ENCODE measurements around the gene MT1A.

DNA sequence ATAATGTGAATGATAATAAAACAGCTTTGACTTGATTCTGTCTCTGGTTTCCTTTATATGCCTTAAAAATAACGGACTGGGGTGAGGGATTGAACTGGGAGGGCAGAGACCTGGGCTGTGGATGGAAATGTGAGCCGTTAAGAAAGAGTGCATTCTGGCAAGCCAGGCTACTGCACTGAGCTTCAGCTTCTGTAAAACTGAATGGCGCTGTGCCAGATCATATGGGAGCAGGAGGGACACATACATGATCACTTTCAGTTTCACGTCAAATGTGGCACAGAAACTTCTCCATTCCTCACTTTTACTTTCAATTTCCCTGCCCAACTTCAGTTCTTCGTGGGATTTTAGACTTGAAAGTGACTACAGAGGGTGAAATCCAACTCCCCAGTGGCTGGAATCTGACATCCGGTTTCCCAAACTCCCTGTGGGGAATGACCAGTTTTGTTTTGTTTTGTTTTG lies 29.0 kb upstream of the MT1A start:
- TF ChIP-seq EZH2 (IDR thresholded peaks at IDR 0.05; ENCODE audit: low read length), result no peak
- TF ChIP-seq, protein P1, sequence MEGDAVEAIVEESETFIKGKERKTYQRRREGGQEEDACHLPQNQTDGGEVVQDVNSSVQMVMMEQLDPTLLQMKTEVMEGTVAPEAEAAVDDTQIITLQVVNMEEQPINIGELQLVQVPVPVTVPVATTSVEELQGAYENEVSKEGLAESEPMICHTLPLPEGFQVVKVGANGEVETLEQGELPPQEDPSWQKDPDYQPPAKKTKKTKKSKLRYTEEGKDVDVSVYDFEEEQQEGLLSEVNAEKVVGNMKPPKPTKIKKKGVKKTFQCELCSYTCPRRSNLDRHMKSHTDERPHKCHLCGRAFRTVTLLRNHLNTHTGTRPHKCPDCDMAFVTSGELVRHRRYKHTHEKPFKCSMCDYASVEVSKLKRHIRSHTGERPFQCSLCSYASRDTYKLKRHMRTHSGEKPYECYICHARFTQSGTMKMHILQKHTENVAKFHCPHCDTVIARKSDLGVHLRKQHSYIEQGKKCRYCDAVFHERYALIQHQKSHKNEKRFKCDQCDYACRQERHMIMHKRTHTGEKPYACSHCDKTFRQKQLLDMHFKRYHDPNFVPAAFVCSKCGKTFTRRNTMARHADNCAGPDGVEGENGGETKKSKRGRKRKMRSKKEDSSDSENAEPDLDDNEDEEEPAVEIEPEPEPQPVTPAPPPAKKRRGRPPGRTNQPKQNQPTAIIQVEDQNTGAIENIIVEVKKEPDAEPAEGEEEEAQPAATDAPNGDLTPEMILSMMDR (optimal IDR thresholded peaks at IDR 0.05 in 1 of 3, IDR thresholded peaks at IDR 0.05 in 1 of 3, conservative IDR thresholded peaks at IDR 0.05 in 1 of 3; ENCODE audit: extremely low read depth in 1 of 3, insufficient read depth in 2 of 3, low read length in 3 of 3), result no peak

All from keratinocyte (primary cell).